Muscle of leg (tissue), 11 donors: Measurements from ENCODE around the gene CPA4. TPM values are rescaled to one million over a fixed set of nuclear protein-coding genes. Genes with fewer than 3 reads are reported as not detected.
A peak's percentile ranks its signal among the peaks of the same experiment; 100 is the strongest.

ENCODE experiments used
- DNase-seq: peaks from one replicate; pipeline ENCODE4 v3.0.0; 2013
- H3K27ac ChIP-seq: one replicate; pipeline ENCODE4 v1.5.1; 2013; ENCODE audit warnings: mild to moderate bottlenecking, low read length, control low read depth
- H3K27me3 ChIP-seq: one replicate; pipeline ENCODE4 v1.6.1; 2013; ENCODE audit warnings: low read length; ENCODE audit not compliant: control insufficient read depth, insufficient read depth
- H3K36me3 ChIP-seq: one replicate; pipeline ENCODE4 v1.6.1; 2013; ENCODE audit warnings: low read length; ENCODE audit not compliant: control insufficient read depth, insufficient read depth
- H3K4me1 ChIP-seq: one replicate; pipeline ENCODE4 v1.6.1; 2013; ENCODE audit warnings: low read length; ENCODE audit not compliant: control insufficient read depth, insufficient read depth
- H3K4me3 ChIP-seq: one replicate; pipeline ENCODE4 v1.5.1; 2013; ENCODE audit warnings: low read length, control low read depth
- H3K9me3 ChIP-seq: replicated peaks from 2 replicates; pipeline ENCODE4 v1.6.1; 2013; ENCODE audit warnings: low read depth, low read length; ENCODE audit not compliant: control insufficient read depth
- WGBS: methylation state at CpG from one replicate; pipeline ENCODE4 v1.1.5; 2013; ENCODE audit warnings: missing lambda C conversion rate; ENCODE audit not compliant: insufficient coverage; 5-methylcytosine and 5-hydroxymethylcytosine counted together
- polyA plus RNA-seq, 8 donors: library from polyadenylated mRNA; unstranded; fragments of 120-200 nt; gene quantifications; one replicate each; pipeline versions ENCODE4 v1.2.1 to v1.2.3, GENCODE V29; 2013; ENCODE audit warnings: inconsistent platforms in 1 of 8, low replicate concordance in 1 of 8; ENCODE audit not compliant: insufficient read length in 8 of 8, insufficient read depth in 1 of 8
- total RNA-seq: library from RNA; stranded (reverse); fragments of 120-200 nt; gene quantifications from one replicate; pipeline ENCODE4 v1.2.4, GENCODE V29; 2013

CPA4 gene
- total and polyA plus RNA-seq, 9 donors = 0.87 to 3.1 (median 1.3) TPM

DNA sequence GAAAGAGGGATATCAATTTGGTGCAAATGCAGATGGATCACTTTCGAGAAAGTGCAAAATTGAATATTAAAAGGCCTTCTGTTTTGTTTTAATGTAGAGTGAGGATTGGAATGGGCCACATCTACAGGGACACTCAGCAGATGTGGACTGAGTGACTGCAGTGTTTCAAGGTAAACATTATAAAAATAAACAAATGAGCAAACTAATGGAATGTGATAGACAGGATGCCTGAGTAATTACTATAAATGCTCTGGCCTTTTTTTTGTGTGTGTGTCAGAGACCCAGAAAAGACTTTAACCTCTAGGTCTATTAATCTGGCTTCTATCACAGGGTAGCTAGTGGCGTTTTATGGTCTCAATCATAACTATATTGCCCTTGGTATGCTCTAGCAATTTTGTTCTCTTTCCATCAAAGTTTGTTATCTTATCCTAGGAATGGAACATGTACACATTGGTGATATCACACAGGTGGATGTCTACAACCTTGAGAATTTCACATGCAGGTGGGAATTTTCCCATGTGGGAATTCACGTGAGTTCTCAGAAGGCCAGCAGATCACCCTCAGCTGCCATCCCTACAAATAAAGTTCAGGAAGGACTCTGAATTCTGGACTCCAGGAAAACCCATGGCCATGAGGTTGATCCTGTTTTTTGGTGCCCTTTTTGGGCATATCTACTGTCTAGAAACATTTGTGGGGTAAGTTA is 26.6 kb upstream of the CPA4 start, which contains the start of gene CPA2:
CPA2 (plus strand) TSS at position 606 of the 703 bp plus-strand sequence; CDS start at position 625, 19 bp downstream.
- DNase-seq = no peak
- no peak within 1 kb of the TSS for H3K4me3 ChIP-seq
- WGBS = 100% methylated on average over 1 of the region's 3 CpGs
- H3K9me3 ChIP-seq = peaks cover 2% of the 10 kb centered on the region
- peaks cover 7% of the 10 kb centered on the region for H3K4me1 ChIP-seq
- no peak within 1 kb of the TSS for H3K27ac ChIP-seq
- no peaks in the 10 kb centered on the region for H3K36me3 ChIP-seq
- no peaks in the 10 kb centered on the region for H3K27me3 ChIP-seq

DNA sequence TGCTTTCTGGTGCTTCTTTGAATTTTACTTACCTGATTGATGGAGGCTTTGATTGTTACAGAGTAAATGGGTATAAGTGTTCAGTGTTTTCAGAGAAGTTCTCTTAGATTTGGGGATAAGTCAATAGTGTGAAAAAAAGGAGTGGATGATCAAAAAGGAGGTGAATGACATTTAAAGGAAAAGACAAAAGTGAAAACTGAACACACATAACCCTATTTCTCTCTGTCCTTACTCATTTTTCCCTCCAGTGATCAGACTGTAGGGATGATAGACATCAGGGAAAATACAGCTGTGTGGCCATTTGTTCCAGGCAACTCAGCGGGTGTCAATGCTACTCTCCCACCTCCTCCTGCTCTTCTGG is 26.0 kb upstream of the CPA4 start:
- Histone ChIP-seq H3K36me3 (no peaks in the 10 kb centered on the region), H3K9me3 (no peaks in the 10 kb centered on the region), H3K4me3 (no peak overlapping the region), H3K27me3 (no peaks in the 10 kb centered on the region), H3K4me1 (peaks cover 13% of the 10 kb centered on the region), H3K27ac (no peak overlapping the region)
- no CpG with 5 or more reads among the region's 1 CpG for WGBS
- no peak for DNase-seq

DNA sequence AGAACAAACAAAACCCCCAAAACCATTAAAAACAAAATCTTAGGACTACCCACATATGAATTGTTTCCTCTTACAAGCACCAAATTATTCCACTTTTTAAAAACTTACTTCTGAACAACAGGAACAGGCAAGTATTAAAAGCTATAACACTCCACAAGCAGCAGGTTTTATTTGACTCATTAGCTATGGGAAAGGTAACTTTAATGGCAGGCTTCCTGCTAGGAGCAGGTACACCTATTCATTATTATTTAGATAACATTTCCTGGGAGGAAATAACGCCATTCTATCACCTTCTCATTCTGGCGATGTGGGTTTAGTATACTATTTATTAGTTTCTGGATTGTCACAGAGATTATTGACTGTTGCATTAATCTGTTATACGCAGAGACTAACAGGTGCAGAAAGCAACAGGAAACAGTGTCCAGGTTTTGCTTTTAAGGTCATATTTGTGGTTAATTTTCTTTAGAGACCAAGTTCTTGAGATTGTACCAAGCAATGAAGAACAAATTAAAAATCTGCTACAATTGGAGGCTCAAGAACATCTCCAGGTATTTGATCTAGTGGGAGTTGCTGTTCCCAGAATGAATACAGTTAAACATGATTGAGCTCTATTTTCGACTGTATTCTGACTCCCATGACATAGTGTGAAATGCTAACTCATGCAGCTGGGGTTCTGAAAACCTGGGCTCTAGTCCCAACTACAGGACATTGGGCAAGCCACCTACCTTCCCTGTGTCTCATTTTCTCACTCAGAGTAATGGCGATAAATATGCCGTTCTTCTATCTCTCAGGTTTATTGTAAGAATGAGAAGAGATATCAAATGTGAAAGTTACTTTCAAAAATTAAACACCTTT is 24.3 kb upstream of the CPA4 start:
- 40% methylated on average over 1 of the region's 6 CpGs for WGBS
- H3K9me3 ChIP-seq = no peaks in the 10 kb centered on the region
- DNase-seq = peak; percentile 64
- H3K27ac ChIP-seq = no peak overlapping the region
- H3K36me3 ChIP-seq = no peaks in the 10 kb centered on the region
- no peak overlapping the region for H3K4me3 ChIP-seq
- H3K27me3 ChIP-seq = no peaks in the 10 kb centered on the region
- peaks cover 17% of the 10 kb centered on the region for H3K4me1 ChIP-seq

DNA sequence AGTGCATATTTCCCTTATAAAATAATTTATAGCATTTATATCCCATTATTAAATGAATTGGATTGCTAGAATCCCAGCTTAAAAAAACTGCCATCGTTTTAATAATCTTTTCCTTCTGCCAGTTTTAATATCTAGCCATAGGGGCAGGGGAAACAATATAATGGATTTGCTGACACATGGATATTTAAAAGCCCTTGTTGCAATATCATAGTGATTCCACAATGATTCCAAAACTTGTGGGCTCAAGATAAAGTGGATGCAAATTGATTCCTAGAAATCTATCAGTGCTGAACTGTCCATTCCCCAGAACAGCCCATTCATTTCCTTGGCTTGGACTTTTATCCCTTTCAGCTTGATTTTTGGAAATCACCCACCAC is 23.7 kb upstream of the CPA4 start:
- Histone ChIP-seq H3K4me3 (no peak overlapping the region), H3K36me3 (no peaks in the 10 kb centered on the region), H3K27ac (no peak overlapping the region), H3K4me1 (peaks cover 20% of the 10 kb centered on the region), H3K27me3 (no peaks in the 10 kb centered on the region), H3K9me3 (no peaks in the 10 kb centered on the region)
- WGBS = no CpG with 5 or more reads among the region's 1 CpG
- no peak for DNase-seq

DNA sequence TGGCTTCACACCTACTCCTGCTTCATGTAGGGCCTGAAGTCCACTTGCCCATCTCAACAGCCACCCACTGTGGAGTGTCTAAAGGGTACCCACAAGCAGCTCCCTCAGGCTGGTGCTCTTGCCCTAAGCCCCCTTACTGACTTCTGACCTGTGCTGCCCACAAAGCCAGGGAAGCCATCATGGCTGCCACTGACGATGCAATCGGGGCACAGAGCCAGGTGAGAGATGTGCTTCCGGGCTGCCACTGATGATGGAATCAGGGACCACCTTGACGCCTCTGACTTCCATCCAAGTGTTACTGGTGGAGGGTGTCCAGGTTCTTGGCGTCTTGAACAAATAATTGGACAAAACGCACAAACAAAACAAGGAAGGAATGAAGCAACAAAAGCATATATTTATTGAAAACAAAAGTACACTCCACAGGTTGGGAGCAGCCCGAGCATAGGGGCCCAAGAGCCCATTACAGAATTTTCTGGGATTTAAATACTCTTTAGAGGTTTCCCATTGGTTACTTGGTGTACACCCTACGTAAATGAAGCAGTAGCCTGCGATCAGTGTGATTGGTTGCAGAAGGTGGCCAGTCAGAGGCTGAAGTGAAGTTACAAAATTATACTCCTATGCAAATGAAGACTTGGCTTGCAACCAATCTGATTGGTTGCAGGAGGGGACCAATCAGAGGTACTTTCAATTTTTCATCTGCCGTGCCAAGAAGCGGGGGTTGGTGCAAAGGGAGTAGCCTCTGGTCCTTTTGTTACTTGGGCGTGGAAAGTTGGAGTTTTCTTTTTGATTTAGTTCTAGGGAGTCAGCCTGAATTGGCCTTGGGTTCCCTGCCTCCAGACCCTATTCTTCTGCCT is 21.8 kb upstream of the CPA4 start:
- H3K27me3 ChIP-seq = no peaks in the 10 kb centered on the region
- no peaks in the 10 kb centered on the region for H3K36me3 ChIP-seq
- no peaks in the 10 kb centered on the region for H3K9me3 ChIP-seq
- H3K4me1 ChIP-seq = peaks cover 31% of the 10 kb centered on the region
- 73% methylated on average over 5 of the region's 12 CpGs for WGBS
- peak overlapping the region; percentile 97 for H3K27ac ChIP-seq
- no peak overlapping the region for H3K4me3 ChIP-seq
- peak; percentile 60 for DNase-seq

DNA sequence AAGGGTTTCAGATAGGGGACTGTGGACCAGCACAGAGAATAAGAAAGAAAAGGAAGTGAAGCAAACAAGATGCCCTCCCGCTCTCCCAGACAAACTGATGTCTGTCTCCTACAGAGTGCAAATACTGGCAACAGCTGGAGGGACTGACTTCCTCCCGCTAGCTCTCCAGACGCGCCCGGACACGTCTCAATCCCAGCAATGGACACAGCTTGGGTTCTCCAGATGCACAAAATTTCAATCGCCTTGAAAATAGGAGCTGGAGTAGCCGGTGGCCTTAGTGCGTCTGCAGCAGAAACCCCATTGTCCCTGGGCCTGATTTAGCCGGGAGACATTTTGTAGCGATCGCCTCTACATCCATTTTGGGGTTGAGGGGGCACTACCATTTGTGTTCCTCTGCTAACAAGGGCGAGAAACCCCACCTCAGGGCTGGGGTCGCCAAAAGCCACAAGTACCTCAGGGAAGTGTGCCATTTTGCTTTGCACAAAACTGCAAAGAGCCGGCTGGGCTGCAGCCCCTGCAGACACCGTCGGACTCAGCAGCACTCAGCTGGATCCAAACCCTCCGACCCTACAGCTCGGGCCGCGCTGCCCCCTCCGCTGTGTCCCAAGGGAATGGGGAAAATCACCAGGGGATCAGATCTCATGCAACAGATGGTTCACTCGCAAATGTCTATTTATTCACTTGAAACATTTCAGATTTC is 20.4 kb upstream of the CPA4 start:
- DNase-seq = peak; percentile 85
- H3K9me3 ChIP-seq = no peaks in the 10 kb centered on the region
- H3K36me3 ChIP-seq = no peaks in the 10 kb centered on the region
- whole genome bisulfite sequencing = 14% methylated on average over 22 of the region's 23 CpGs
- H3K27ac ChIP-seq = peak overlapping the region; percentile 97
- peaks cover 40% of the 10 kb centered on the region for H3K4me1 ChIP-seq
- H3K4me3 ChIP-seq = peak overlapping the region; percentile 37
- H3K27me3 ChIP-seq = no peaks in the 10 kb centered on the region

DNA sequence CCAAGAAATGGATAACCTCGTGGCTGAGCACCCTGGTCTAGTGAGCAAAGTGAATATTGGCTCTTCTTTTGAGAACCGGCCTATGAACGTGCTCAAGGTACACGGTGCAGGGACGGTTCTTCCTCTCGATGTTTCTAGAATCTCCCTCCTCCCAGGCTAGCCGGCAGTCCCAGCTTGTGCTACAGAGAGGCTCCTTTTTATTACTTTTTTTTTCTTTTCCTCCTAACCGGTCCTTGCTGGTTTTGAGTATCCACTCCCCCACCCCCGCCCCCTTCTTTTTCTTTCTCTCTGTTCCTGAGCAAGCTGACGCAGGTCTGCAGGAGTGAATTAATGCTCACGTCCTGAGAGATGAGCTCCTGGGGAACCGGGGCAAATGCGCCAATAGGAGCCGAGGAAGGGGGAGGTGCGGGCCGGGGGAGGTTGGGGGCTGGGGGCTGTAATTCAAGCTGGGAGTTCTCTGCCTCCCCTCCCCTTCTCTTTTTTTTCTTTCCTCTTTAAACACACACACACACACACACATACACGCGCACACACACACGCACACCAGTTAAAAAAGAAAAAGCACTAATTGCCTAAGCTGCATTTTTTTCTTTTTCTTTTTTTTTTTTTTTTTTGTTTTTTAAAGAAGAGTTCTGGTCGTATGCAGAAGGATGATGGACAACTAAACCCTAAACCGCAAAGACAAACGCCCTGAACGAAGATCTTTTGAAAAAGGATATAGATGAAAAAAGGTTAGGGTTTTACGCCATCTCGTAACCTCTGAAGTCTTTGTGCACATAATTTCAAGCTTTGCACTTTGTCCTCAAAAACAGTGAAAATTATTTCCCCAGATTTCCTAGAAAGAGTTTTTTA is 19.7 kb upstream of the CPA4 start:
- WGBS = 0% methylated on average over 7 of the region's 25 CpGs
- DNase-seq = peak; percentile 99
- no peaks in the 10 kb centered on the region for H3K36me3 ChIP-seq
- H3K4me3 ChIP-seq = peak overlapping the region; percentile 37
- H3K4me1 ChIP-seq = peaks cover 48% of the 10 kb centered on the region
- H3K27me3 ChIP-seq = no peaks in the 10 kb centered on the region
- peak overlapping the region; percentile 97 for H3K27ac ChIP-seq
- no peaks in the 10 kb centered on the region for H3K9me3 ChIP-seq

DNA sequence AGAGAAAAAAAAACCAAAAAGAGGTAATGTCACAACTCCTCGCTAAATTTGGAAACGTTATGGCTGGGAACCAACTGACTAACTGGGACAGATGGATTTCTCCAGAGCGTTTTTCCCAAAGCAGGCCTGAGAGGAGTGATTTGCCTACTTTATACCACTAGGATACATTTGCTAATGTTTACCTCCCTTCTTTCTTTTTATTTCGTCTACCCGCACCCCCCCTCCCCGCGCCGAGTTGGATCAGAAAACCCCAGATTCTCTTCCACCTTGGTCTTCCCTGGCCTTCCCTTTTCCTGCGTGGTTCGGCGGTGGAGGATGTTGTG is 19.1 kb upstream of the CPA4 start:
- 0% methylated on average over 3 of the region's 11 CpGs for WGBS
- no peaks in the 10 kb centered on the region for H3K9me3 ChIP-seq
- peak overlapping the region; percentile 16 for H3K4me3 ChIP-seq
- peak; percentile 96 for DNase-seq
- peak overlapping the region; percentile 97 for H3K27ac ChIP-seq
- peaks cover 53% of the 10 kb centered on the region for H3K4me1 ChIP-seq
- no peaks in the 10 kb centered on the region for H3K27me3 ChIP-seq
- no peaks in the 10 kb centered on the region for H3K36me3 ChIP-seq

DNA sequence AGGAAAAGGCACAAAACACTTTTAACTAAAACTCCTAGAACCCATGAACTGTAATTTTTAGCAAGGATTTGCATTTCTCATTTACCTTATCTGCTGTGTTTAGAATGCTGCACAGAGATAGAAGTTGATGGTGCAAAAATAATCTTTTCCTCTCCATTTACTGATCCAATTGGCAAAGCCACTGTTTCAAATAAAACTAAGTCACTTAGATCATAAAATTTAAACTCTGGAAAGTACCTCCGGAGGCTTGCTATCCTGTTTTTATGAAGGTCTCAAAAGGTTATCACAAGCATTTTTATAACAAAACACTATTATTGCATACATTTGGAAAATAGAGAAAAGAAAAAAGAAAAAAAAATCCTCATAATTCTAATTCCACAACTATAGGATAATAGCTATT is 18.7 kb upstream of the CPA4 start:
- DNase-seq = peak; percentile 62
- no peak overlapping the region for H3K4me3 ChIP-seq
- no CpG with 5 or more reads among the region's 1 CpG for WGBS

More for the DNA sequence above, 18.7 kb upstream of the CPA4 start:
- peaks cover 55% of the 10 kb centered on the region for H3K4me1 ChIP-seq
- H3K27ac ChIP-seq = peak overlapping the region; percentile 97
- H3K9me3 ChIP-seq = no peaks in the 10 kb centered on the region
- H3K27me3 ChIP-seq = no peaks in the 10 kb centered on the region
- H3K36me3 ChIP-seq = no peaks in the 10 kb centered on the region
